ENCODE results near the gene ANTXR1.
"Not testable (repeated sequence)": the region's sequence is repeated elsewhere in the genome, so short reads cannot be mapped to it uniquely, and the experiment has no call there.

The ANTXR1 gene

GRCh38 chr2:69244882-69245281 is 231.9 kb downstream of the ANTXR1 start:
- no peak for DNase-seq

DNA sequence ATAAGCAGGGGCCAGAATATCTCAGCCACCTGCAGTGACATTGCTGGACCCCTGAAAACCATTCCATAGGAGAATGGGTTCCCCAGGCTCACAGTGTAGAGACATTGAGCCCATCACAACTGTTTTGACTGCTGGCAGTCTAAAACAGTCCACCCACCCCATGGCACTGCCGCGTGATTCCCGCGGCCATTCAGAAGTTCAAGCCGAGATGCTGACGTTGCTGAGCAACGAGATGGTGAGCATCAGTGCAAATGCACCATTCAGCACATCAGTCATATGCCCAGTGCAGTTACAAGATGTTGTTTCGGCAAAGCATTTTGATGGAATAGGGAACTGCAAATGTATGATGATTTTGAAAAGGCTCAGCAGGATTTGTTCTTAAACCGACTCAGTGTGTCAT is 234.6 kb downstream of the ANTXR1 start:
- DNase-seq = no peak

GRCh38 chr2:69248232-69248631 is 235.3 kb downstream of the ANTXR1 start:
- DNase-seq = no peak

DNA sequence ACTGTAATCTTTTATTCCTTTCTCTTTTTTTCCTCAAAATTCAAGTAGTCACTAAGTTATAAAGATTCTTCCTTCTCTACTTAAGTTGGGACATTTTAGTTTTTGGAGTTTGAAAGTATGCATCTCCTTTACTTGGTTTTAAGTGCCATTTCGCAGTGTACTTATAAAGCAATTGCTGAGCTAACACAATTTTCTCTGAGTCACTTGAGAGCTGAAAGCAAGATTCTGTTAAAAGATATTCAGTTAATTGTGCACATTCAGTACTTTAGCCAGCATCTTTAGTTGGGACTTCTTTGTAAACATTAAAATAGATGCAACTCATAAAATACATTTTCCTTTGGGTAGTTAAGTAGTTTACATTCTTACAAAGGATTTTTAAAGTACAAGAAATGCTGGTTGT is 238.0 kb downstream of the ANTXR1 start:
- no peak for DNase-seq

DNA sequence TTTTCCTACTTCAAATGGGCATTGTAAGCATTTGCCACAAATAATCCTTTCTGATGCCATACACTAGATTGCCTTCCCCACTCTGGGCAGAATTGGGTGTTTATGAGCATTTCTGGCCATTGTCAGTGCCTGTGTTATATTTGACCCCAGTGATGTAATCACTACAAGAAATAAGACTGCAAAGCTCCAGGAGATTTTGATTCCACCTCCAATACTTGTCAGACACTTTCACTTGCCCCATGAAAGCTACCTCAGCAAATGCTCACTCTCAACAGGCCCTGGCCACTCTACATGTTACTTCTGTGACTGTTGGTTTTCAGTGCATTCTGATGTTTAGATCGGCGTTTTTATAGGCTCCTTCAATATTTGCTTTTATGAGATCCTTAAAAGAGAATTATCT is 239.0 kb downstream of the ANTXR1 start:
- no peak for DNase-seq

- no peak for DNase-seq
Observed at GRCh38 chr2:69253112-69253511, 240.1 kb downstream of the ANTXR1 start.

DNA sequence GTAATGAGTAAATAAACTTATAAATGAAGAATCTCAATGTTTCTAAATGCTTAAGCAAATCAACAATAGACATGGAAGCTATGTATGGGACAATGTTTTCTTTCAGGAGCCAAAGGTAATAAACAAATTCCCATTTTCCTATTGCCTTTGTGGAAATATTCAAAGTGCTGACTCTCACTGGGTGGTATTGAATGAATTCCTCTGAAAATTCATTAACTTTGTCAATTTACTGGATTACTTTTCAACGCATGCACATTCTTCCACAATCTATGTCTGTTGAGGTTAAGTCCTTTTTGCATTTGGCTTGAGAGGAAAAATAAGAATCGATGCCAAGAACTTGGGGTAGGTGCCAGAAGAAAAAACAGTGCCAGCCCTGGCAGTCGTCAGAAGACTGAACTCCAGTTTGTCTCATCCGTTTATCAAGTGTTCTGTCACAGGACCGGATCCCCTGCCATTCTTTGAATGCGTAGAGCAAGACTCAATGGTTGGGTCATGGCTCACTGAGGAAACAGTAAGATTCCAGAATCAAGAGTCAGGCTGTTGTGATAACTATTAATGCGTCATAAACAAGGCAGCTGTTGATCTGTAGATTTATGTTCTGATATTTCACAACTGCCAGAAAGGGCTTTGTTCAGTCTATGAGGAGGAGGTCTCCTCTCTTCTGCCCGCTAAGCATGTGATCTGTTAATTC is 240.8 kb downstream of the ANTXR1 start:
- no peak for DNase-seq

DNA sequence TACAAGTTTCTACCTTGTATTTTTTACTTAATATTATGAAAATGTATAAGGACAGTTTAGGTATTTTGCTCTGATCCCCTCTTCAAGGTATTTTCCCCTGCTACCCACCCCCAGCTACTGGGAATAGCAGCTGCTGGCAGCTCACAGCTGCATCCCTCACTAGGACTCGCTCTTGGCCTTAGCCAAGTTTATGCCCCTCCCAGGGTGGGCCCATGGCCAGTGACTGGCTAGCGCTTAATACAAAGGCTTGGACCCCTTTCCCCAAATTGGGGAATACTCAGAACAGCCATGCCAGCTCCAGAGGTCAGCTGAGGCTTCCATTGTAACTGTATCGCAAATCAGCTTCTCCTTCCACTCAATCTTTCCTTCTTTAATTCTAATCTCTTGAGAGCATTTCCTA is 242.8 kb downstream of the ANTXR1 start:
- no peak for DNase-seq

DNA sequence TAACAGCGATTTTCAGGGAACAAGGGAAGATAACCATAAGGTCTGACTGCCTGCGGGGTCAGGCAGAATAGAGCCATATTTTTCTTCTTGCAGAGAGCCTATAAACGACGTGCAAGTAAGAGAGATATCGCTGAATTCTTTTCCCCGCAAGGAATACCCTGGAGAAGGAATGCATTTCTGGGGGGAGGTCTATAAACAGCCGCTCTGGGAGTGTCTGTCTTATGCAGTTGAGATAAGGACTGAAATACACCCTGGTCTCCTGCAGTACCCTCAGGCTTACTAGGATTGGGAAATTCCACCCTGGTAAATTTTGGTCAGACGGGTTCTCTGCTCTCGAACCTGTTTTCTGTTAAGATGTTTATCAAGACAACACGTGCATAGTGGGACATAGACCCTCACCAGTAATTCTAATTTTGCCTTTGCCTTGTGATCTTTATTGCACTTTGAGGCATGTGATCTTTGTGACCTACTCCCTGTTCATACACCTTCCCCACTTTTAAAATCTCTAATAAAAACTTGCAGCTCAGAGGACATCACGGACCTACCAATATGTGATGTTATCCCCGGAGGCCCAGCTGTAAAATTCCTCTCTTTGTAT is 247.1 kb downstream of the ANTXR1 start:
- not testable (repeated sequence) for DNase-seq

DNA sequence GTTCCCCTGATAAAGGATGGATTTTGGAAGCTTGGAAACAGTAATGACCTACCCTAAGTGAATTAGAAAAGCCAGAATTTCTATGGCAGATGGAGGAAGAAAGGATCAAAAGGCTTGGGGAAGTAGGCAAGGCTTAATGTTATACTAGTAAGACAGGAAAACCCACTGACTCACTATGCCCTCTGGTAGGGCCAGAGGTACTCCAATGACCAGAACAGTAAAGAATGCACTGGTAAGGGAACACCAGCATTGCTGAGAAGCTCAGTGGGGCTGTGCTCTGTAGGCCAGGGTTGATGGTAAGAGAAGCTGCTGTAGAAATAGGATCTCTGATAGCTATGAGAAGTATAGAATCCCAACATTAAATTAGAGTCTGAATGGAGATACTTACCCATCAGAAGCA is 247.7 kb downstream of the ANTXR1 start:
- no peak for DNase-seq

- no peak for DNase-seq
Observed at GRCh38 chr2:69269330-69269729, 256.4 kb downstream of the ANTXR1 start.

DNA sequence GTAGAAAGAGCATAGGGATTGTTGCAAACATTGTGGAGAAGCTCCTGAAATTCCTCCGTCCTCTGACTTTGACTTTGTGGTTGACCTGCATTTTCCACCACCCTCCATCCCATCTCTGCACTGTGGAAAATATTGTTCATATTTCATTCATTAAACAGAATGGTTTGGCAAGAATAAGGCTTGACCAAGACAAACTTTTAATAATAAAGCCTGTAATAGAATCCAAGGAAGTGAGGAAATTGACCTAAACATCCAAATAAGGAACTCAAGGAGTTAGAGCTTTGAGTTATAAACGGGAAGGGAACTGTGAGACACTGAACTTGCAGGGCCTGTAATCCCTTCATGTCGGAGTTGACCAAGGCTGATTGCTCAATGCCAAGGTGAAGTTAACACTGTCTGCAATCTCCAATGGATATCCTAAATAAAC is 258.9 kb downstream of the ANTXR1 start:
- no peak for DNase-seq

DNA sequence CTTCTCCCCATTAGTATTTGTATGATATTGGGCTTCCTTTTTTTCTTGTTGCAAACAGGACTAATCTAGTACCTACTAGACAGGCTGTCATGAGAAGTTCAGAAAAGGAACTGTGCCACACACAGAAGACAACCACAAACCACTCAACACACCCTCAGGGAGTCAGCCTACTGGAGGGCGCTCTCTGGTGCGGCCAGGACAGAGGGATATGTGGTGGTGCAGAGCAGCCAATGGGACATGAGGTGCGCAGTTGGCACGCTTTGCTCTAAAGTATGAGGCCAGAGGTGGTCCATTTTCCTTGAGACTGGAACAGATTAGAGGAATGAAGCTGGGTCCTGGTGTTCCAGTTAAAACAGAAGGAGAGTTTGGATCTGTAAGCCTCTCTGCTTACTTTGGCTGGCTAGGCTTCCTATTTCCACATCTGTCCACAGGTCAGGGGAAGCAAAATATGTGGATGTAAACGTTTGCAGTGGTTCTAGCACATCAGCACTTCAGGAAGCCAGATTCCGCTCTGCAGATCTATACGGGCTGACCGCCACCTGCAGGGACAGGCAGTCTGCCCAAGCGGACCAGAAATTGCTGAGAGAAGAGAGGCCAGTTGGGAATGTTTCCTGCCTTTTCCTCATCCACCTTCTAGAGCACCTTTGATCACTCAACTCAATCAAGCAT is 260.0 kb downstream of the ANTXR1 start:
- no peak for DNase-seq

DNA sequence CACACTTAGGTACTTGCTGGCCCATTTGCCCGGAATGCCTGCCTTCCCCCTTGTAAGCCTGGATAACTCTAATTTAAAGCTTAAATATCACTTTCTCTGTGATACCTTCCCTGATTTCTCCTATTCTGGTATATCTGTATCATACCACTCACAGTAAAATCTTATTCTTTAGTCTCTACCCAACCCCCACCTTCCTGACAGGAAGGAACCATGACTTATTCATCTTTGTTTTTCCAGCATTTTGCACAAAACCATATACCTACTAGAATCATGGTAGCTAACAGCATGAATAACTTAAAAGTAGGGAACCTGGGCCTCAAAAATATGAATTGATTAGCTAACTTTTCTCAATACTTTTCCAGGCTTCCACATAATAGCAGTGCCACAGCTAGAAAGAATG is 262.5 kb downstream of the ANTXR1 start:
- DNase-seq = no peak

GRCh38 chr2:69278366-69278765 is 265.4 kb downstream of the ANTXR1 start:
- DNase-seq = no peak

- DNase-seq = no peak
Observed at GRCh38 chr2:69279211-69279610, 266.2 kb downstream of the ANTXR1 start.

DNA sequence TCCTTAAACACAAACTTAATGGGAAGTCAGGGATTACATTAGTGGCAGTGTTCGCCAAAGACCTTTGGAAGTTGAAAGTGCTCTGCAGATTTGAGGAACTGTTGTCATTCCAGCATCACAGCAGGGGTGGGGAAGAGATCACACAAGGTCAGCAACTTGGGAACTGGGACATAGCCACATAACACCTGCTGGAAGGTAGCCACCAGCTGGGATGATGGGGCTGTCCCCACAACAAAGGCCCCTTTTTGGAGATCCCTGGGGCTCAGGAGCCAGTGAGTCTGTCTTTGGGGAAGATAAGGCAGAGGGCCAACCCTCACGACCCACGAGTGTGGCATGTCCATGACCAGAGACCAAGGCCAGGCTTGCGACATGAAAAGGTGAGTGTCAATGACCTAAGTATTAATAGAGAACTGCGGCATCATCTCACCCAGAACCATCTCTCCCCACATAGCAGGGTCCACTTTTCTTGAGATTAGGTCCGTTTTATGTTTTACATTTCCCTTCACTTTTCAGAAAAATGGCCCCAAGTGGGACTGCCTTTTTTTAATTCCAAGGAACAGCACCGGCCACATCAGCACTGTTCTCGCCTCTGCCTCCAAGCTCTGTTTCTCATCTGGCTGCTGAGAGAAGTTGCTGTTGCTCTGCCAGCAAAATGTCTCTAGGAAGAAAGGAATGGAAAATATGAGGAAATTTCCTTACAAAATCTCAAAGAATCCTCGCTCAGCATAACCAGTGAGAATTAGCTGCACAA is 267.1 kb downstream of the ANTXR1 start:
- no peak for DNase-seq

DNA sequence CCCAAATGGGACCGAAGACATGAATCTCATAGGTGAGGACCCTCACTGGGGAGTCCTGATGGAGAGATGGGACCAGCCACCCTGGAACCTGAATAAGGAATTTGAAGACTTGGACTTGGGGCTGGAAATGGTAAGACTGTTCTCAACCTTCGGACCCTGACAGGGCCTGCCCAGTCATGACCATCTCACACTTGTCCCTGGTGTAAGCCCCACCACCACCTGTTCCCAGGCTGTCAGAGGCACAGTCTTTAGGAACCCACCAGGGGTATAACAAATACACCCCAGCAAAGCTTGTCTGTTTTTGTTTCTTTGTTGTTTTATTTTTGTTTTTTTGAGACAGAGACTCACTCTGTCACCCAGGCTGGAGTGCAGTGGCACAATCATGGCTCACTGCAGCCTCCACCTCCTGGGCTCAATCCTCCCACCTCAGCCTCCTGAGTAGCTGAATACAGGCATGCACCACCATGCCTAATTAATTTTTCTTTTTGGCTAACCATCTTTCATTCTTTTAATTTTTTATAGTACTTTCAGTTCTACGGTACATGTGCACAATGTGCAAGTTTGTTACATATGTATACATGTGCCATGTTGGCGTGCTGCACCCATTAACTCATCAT is 267.9 kb downstream of the ANTXR1 start:
- DNase-seq = no peak

GRCh38 chr2:69285379-69285894 is 272.5 kb downstream of the ANTXR1 start:
- DNase-seq = no peak

DNA sequence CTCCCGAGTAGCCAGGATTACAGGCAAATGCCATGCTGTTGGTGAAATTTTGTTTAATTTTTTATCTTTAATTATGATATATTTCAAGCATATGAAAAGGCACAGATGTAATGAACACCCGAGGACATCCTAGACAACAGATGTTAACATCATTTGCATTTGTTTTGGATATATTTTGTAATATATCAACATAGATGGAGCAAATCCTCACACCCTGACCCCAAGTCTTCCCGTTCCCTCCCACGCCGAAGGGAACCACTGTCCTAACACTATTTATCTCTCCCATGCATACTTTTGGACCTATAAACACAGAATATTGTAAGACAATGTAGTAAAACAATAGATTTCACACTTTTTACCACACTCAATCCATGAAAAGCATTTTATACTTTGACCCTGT is 274.6 kb downstream of the ANTXR1 start:
- no peak for DNase-seq

DNA sequence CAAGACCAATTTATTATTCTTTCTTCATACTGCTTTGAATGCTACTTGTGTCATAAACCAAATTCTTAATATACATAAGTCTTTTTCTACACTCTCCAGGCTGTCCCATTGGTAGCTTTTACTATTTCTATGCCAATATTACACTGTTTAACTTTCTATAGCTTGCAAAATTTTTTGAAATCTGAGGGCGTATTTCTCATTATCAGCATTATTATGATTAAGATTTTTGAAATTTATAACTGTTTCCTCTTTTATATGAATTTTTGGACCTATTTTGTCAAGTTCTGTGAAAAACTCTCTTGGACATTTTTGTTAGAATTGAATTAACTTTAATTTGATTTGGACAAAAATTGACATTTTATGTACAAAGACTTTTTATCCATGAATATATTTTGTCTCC is 275.4 kb downstream of the ANTXR1 start:
- no peak for DNase-seq

- DNase-seq = no peak
Observed at GRCh38 chr2:69291004-69291650, 278.1 kb downstream of the ANTXR1 start.
